ENCODE data around the gene ZNF264.
"Not testable (repeated sequence)": the region's sequence is repeated elsewhere in the genome, so short reads cannot be mapped to it uniquely, and the experiment has no call there.

Gene ZNF264

GRCh38 chr19:57171551-57172081 lies 19.7 kb upstream of the ZNF264 start:
- peak; percentile 38 for DNase-seq (ENCODE audit: low read depth, low spot score)
- in situ Hi-C loops (cut with HindIII; ENCODE audit: low sequenced_read_pairs): no loop called here
- TF ChIP-seq CTCF (IDR thresholded peaks at IDR 0.05; ENCODE audit: low read depth, low read length): no peak
- peak overlapping the region; percentile 29 for H3K4me3 ChIP-seq (ENCODE audit: low read depth, low read length)

DNA sequence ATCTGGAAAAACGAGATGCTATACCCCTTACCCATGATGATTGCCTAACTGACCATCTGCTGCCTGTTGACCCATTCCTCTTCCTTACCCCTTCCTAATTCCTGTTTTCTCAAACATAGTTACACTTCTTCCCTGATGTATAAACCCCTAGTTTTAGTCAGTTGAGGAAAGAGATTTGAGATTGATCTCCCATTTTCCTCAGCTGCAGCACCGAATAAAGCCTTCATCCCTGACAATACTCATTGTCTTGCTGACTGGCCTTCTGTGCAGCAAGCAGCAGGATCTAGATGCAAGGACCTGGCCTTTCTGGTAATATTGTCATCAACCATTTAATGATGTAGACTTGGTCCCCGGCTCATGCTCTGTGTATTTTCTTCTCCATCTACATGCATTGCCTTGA lies 999 bp upstream of the ZNF264 start:
- TF ChIP-seq CTCF (IDR thresholded peaks at IDR 0.05; ENCODE audit: low read depth, low read length): no peak
- no peak for DNase-seq (ENCODE audit: low read depth, low spot score)
- in situ Hi-C loops (cut with HindIII; ENCODE audit: low sequenced_read_pairs): no loop called here
- H3K4me3 ChIP-seq (ENCODE audit: low read depth, low read length): no peak overlapping the region

GRCh38 chr19:57192077-57192420 lies 749 bp downstream of the ZNF264 start:
- no peak for TF ChIP-seq CTCF (IDR thresholded peaks at IDR 0.05; ENCODE audit: low read depth, low read length)
- in situ Hi-C loops (cut with HindIII; ENCODE audit: low sequenced_read_pairs): no loop called here
- peak; percentile 10 for DNase-seq (ENCODE audit: low read depth, low spot score)
- H3K4me3 ChIP-seq (ENCODE audit: low read depth, low read length): peak overlapping the region; percentile 96

DNA sequence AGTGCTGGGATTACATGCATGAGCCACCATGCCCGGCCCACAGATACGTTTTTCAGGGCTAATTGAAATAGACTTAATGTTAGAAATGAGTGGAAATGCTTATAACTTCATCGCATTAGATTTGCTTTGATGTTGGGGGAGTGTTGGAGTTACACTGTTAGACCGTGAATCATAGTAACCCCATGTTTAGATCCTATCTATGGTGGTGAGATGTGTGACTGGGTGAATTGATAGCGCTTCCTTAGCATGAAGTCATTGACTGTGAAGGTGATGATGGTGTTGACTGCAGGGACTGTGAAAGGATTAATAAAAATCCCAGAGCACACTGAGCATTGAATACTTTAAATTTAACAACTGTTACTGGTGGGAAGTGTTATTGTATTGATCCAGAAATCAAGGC lies 1.7 kb downstream of the ZNF264 start:
- no peak for DNase-seq (ENCODE audit: low read depth, low spot score)
- in situ Hi-C loops (cut with HindIII; ENCODE audit: low sequenced_read_pairs): no loop called here
- no peak overlapping the region for H3K4me3 ChIP-seq (ENCODE audit: low read depth, low read length)
- TF ChIP-seq CTCF (IDR thresholded peaks at IDR 0.05; ENCODE audit: low read depth, low read length): no peak

- DNase-seq (ENCODE audit: low read depth, low spot score); H3K4me3 ChIP-seq (ENCODE audit: low read depth, low read length); in situ Hi-C loops (cut with HindIII; ENCODE audit: low sequenced_read_pairs): not testable (repeated sequence)
Observed at GRCh38 chr19:57197874-57198273, 6.6 kb downstream of the ZNF264 start.

- in situ Hi-C loops (cut with HindIII; ENCODE audit: low sequenced_read_pairs): no loop called here
- DNase-seq (ENCODE audit: low read depth, low spot score): no peak
- TF ChIP-seq CTCF (IDR thresholded peaks at IDR 0.05; ENCODE audit: low read depth, low read length): no peak
- H3K4me3 ChIP-seq (ENCODE audit: low read depth, low read length): no peak overlapping the region
Observed at GRCh38 chr19:57202160-57202559, 10.9 kb downstream of the ZNF264 start.

DNA sequence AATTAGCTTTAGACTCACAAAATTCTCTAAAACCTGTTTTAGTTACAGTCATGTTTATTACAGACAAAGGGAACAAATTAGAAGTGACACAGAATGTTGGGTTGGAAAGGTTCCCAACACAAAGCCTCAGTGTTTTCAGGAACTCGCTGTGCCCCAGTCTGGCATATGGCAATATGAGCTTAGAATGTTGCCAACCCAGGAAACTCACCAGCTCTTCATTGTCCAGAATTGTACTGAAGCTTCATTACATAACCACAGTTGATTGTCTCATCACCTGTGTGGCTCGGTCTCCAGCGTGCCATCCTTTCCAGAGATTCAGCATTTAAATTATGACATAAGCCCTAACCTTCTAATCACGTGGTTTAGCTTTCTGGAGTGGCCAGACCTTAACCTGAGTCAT lies 19.1 kb downstream of the ZNF264 start:
- no peak overlapping the region for H3K4me3 ChIP-seq (ENCODE audit: low read depth, low read length)
- no peak for DNase-seq (ENCODE audit: low read depth, low spot score)
- no peak for TF ChIP-seq CTCF (IDR thresholded peaks at IDR 0.05; ENCODE audit: low read depth, low read length)
- in situ Hi-C loops (cut with HindIII; ENCODE audit: low sequenced_read_pairs): no loop called here
